ENCODE measurements around the gene TMEM178B. TPM values are rescaled to one million over a fixed set of nuclear protein-coding genes. Genes with fewer than 3 reads are reported as not detected.

Gene TMEM178B
- total RNA-seq, 1 donor from 2014 or later: 35.4 TPM

DNA sequence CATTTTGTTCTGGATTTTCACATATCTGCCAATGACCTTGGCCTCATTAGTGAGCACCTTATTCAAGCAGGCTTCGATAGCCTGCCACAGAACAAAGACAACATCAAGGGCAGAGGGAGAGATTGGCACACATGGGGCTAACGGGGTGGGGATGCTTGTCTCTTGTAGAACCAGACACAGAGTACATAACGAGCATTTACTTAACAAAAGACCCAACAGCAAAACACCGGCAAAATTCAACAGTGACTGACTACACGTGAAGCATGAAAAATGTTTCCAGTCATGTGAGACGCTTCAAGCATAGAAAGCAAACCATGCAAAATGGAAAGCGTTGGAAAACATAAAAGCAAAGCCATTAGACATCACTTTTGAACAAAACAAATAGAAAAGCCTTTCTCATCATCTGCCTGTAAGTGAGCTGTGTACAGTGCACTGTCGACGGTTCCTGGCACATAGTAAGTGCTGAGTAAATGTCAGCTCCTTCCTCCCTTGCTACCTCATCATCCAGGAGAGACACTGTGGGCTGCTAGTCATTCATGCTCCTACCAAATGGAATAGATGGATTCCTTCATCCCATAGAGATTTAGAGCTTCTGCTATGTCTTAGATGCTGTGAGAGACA lies 342.9 kb downstream of the TMEM178B start:
- no peak for DNase-seq
- intact Hi-C loops (cut with DNase I): no loop called here
- no peak for ATAC-seq (ENCODE audit: poor library complexity)

DNA sequence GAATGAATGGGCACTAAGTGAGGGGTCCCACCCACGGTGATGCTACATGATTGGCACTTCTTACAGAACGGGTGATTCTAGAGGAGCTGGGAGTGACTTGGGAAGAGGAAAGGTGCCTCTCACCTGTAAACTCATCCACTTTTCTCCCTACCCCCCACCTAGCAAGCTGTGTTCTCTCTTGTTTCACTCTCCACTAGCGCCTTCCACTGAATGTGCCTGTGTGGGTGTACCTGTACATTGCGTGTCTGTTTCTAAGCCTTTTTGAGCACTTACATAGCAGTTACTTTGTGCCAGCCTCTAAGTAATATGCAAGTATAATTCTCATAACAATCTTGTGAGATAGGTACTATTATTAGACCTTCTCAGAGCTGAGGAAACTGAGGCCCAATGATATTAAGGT lies 343.6 kb downstream of the TMEM178B start:
- DNase-seq (no peak), ATAC-seq (ENCODE audit: poor library complexity) (no peak)
- intact Hi-C loops (cut with DNase I): no loop called here

DNA sequence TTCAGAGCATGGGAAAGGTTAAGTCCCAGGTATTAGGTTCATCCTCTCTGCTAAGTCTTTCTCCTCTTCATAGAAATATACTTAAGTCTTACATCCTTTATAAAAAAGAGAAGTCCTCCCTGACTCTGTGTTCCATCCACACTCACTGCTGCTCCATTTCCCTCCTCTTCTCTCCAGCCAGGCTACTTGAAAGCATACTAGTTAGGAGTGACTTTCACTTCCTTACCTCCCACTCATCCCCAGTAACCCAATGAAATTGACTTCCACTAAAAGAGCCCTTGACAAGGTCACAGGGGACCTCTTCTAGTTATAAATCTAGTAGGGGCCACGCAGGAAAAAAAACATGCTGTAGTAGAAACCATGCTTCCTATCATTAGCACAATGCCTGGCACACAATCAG lies 344.2 kb downstream of the TMEM178B start:
- DNase-seq (no peak), ATAC-seq (ENCODE audit: poor library complexity) (no peak)
- intact Hi-C loops (cut with DNase I): no loop called here

DNA sequence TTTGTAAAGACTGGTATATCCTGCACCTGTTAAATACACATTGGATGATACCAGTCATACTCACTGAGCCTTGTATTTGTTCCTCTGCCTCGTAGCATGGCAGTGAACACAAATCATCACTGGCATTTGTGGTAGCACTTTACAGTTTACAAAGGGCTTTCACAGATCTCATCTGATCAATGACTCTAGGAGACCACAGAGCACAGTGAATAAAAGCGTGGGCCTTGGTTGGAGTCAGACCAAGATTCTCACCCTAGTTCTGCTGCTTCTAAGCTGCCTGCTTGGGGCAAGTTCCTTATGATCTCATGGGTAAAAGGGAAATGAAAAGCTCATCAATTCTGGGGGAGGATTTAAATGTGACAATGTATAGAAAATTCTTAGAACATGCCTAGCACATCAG lies 347.4 kb downstream of the TMEM178B start:
- ATAC-seq (ENCODE audit: poor library complexity) (no peak), DNase-seq (no peak)
- intact Hi-C loops (cut with DNase I): no loop called here

DNA sequence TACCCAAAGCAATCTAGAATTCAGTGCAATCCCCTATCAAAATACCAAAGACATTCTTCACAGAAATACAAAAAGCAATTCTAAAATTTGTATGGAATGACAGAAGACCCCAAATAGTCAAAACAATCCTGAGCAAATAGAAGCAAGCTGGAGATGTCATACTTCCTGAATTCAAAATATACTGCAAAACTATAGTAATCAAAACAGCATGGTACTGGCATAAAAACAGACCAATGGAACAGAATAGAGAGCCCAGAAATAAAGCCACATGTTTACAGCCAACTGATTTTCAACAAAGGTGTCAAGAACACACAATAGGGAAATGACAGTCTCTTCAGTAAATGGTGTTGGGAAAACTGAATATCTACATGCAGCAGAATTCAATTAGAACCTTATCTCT lies 353.3 kb downstream of the TMEM178B start:
- DNase-seq (no peak), ATAC-seq (ENCODE audit: poor library complexity) (no peak)
- intact Hi-C loops (cut with DNase I): no loop called here

DNA sequence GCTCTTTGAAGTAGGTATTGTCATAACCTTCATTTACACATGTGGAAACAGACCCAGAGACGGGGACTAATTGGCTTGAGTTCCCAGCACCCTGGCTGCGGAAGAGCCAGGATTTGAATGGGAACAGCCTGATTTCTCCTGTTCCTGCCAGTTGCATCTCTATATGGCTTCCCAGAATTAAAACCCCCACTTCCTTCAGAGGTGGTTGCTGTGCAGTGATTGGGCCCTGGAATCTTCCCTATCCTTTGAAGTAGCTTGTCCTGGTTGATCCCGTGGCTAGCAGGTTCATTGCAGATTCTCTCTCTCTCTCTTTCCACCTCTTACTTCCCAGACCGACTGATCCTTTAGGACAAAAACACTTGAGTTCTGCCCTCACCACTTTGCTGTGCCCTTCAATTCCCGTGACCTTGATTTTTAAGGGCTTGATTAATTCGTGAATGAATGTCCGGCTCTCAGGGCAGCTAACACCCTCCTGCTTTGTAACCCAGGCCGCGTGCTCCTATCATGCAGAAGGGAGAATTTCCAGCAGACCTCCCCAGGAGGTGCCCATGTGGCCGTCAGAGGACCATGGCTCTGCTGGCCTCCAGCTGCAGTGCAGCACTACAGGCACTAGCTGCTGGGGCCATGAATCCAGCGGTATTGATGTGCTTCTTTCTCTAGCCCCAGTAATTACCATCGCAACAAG lies 356.7 kb downstream of the TMEM178B start:
- DNase-seq (no peak), ATAC-seq (ENCODE audit: poor library complexity) (peak; percentile 60)
- intact Hi-C loops (cut with DNase I): no loop called here

DNA sequence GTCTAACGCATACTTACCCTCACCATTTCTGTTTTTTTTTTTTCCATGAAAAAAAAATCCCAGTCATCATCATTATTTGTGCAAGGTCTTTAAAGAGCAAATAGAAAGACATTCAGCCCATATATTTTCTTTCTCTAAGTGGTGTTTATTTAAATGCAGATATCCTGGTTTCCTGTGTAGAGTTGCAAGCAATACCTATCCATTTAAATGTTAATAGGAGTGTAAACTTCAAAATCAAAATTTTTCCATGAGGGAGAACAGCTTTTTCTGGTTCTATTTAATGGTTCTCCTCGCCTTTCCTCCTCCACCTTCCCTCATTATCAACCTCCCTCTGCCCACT lies 357.2 kb downstream of the TMEM178B start:
- no peak for ATAC-seq (ENCODE audit: poor library complexity)
- DNase-seq: no peak
- intact Hi-C loops (cut with DNase I): no loop called here

DNA sequence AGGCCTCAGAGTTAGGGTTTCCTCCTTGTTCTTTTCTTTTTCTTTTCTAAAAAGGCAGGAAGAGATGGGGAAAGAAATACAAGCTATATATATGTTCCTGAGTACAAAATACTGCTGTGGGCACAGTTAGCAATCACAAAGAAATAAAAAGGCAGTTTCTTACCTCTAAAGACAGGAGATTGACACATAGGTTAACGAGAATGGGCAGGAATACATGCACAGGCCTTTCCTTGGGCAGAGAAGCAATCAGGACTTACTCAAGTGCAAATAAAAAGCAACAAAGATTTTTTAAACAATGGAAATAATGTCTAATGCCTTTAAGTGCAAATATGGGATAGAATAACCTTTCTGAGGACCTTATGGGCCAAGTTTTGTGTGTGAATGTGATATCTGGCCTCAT lies 357.8 kb downstream of the TMEM178B start:
- no peak for DNase-seq
- ATAC-seq (ENCODE audit: poor library complexity): no peak
- intact Hi-C loops (cut with DNase I): no loop called here

DNA sequence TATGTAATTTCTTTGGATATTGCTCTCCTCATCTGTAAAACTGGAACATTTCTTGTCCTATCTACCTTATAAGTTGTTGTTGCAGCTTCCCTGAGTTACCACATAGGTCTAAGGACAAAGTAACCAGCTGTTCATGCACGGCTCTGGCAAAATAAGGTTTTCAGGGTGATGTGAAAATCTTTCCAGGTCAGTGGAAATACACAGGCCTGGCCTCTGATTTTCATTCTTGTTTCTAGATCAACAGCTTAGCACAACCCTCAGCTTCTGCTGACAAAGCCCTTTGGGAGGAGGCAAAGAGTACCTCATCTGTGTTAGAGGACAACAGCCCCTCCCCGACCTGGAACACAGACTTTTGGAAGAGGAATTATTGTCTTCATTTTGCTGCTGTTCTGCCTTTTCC lies 359.8 kb downstream of the TMEM178B start:
- DNase-seq: no peak
- ATAC-seq (ENCODE audit: poor library complexity): no peak
- intact Hi-C loops (cut with DNase I): no loop called here

DNA sequence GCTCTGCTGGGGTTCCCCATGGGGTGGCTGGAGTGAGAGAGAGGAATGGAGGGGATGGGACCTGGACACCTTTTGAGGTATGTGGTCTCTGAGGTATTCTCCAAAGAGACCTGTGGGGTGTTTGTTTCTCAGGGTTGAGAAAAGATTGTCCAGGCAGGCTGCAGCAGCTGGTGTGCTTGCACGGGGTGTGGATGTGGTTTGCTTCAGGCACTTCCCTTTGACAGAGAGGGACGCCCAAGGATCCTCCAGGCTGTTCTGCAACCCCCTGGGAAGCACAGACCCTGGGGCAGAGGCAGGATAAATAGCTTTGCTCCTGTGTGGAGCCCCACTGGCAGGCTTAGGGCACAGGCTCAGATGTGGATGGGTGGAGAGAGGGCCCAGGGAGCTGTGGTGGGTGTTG lies 362.3 kb downstream of the TMEM178B start:
- DNase-seq (no peak), ATAC-seq (ENCODE audit: poor library complexity) (no peak)
- intact Hi-C loops (cut with DNase I): no loop called here

DNA sequence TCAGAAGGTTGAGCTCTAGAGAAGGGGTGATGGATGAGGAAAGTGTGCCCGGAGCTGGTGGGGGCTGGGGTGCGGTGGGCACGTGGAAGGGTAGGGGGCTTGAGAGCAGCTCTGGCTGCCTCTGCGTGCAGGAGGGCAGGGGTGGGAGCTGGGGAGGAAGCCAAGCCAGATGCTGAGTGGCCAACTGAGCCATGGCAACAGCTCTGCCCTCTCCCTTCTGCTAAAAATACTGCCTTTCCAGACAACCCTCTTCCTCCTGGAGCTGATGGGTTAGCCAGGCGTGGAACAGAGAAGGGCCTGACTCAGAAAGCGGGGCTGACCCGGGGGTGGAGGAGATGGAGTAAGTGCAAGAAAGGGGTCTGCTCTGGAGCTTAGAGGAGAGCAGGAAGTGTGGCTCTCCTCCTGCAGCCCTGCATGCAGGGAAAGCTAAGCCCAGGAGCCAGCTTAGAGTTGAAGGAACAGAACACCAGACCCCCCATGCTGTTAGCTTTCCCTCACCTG lies 362.8 kb downstream of the TMEM178B start:
- DNase-seq (no peak), ATAC-seq (ENCODE audit: poor library complexity) (no peak)
- intact Hi-C loops (cut with DNase I): no loop called here

DNA sequence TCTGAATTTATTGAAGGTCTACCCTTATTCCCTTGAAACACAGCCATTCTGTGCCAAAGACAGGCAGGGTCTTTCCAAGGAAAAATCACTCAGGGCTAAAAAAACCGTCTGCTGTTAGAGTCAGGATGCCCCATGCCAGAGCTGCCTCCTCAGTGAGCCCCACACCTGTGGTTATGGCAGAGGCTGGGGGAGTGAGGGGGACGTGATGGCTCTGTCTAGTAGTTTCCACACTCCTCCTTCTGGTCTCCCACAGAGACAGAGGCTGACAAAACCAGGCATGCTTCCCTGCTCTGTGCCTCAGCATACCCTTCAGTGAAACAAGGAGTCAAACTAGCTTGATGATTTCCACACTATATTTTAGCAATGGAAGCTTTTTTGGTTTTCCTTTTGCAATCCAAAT lies 365.3 kb downstream of the TMEM178B start:
- DNase-seq (no peak), ATAC-seq (ENCODE audit: poor library complexity) (no peak)
- intact Hi-C loops (cut with DNase I): no loop called here

DNA sequence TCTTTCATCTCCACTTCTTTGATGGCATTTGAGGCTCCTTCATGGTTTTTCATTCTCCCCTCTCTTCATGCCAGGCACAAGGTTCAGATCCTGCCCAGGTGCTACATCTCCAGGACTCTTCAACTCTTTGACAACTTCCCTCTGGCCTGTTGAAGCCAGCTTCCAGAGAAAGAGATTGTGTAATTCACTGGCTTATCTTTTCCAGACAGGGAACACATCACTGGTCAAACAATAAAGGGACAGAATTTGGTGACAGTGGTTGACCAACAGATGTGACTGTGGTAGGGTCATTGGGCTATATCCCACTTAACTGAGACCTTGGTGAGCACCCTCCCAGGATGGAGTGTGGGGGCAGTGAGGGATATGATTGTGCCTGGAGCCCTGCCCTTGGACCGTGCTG lies 365.9 kb downstream of the TMEM178B start:
- ATAC-seq (ENCODE audit: poor library complexity): peak; percentile 30
- intact Hi-C loops (cut with DNase I): no loop called here
- DNase-seq: no peak

DNA sequence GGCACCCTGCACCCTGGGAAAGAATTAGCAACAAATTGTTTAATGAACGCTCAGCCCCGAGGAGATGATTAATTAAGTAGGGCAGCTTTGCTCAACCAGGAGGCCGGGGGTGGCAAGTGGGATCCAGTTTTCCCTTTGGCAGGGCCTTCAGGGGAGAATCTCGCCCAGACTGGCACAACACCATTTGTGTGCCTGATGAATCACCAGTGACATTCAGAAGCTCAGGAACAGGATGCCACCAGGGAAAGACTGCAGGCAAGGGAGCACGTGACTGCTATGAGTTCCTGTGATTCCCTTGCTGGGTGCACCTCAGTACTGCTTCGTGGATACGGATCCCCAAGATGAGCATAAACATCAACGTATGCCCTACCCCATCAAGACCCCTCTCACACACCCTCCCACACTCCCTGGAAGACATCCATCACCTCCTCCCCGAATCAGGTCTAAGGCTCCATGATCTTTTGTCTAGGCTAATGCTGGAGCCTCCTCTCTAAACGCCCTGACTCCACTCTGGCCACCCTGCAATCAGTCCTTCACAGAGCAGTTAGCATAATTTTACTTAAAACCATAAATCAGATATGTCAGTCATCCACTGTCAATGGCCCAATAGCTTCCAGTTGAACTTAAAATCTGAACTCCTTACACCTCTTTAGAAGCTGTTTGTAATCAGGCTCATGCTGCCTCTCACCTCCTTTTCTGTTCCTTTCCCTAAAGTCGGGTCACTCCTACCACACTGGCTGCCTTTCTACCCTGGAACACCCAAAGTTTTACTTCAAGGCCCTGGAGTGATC lies 368.2 kb downstream of the TMEM178B start:
- intact Hi-C loops (cut with DNase I): no loop called here
- ATAC-seq (ENCODE audit: poor library complexity) (peak; percentile 21), DNase-seq (no peak)

DNA sequence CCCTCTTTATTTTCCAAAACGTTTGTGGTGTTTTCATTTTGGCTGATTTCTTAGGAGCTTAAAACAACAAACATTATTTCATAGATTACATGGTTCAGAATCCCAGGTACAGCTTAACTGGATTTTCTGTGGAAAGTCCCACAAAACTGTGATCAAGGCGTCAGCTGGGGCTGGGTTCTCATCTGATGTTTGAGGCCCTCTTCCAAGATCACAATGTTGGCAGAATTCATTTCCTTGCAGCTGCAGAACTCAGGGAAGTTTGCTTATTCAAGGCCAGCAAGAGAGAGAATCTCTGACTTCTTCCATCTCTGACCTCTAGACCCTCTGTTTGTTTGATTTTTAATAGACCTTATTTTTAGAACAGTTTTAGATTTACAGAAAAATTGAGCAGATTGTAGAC lies 368.9 kb downstream of the TMEM178B start:
- DNase-seq (no peak), ATAC-seq (ENCODE audit: poor library complexity) (peak; percentile 7)
- intact Hi-C loops (cut with DNase I): no loop called here

DNA sequence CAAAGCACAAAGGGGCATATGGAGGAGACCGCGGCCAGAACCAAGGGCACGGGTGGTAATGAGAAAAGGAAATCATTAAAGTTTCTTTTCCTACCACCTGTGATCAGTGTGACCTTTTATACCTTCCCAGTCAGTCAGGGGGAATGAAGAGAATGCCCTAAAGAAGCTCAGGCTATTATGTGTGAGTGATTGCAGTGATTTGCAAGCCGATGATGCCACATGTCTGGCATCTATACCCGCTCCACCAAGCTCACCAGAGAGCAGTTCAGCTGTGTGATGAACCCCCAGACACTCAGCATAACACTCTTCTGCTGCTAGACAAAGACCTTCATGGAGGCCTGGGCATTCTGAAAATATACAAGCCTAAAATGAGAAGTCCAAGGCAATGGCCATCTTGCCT lies 371.1 kb downstream of the TMEM178B start:
- no peak for DNase-seq
- intact Hi-C loops (cut with DNase I): no loop called here
- ATAC-seq (ENCODE audit: poor library complexity): no peak

DNA sequence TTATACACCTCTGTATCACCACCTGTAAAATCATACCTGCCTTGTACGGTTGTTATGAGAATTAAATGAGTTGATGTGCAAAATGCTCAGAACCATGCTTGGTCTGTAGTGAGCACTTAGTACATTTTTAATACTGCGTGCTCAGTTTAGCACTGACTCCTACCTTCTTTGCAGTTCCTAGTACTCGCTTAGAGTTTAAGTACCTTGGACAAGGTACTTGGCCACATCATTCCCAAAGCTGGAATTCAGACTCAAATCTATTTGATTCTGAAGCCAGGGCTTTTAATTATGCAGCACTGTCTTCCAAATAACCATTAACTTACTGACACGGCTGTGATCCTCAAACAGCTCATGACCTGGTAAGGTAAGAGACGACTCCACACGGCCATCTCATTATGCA lies 377.4 kb downstream of the TMEM178B start:
- DNase-seq (no peak), ATAC-seq (ENCODE audit: poor library complexity) (no peak)
- intact Hi-C loops (cut with DNase I): no loop called here

DNA sequence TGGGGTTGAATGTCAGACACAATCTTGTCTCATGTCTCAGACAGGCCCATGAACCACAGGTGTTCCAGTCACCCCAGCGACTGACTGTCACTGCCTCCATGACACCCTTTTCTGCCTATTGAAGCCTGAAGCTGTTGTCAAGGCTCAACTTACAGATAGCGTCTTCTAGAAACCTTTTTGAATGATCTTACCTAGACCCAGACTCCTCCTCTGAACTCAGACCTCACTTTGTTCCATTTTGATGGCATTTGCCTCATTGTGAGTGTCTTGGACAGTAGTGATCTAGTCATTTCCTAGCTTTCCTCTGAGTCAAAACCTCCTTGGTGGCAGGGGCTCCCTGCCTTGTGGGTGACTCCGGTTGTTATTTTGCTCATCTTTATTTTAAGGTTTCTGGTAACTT lies 379.0 kb downstream of the TMEM178B start:
- intact Hi-C loops (cut with DNase I): no loop called here
- no peak for DNase-seq
- ATAC-seq (ENCODE audit: poor library complexity): no peak

DNA sequence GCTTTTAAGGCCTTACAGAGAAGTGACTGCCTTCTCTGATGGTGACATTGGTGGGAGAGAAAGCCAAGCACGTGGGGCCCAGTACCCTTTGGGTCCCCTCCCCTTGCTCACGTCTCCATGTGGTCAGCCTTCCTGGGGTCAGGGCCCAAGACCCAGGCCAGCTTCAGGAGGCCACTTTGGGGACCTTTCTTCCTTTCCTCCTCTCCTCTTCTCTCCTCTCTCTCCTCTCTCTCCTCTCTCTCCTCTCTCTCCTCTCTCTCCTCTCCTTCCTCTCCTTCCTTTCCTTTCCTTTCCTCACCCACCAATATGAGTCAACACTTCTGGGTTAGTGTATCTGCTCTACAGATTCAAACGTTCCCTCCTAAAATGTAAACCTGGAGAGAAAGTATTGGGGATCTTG lies 380.5 kb downstream of the TMEM178B start:
- intact Hi-C loops (cut with DNase I): no loop called here
- ATAC-seq (ENCODE audit: poor library complexity): no peak
- no peak for DNase-seq

DNA sequence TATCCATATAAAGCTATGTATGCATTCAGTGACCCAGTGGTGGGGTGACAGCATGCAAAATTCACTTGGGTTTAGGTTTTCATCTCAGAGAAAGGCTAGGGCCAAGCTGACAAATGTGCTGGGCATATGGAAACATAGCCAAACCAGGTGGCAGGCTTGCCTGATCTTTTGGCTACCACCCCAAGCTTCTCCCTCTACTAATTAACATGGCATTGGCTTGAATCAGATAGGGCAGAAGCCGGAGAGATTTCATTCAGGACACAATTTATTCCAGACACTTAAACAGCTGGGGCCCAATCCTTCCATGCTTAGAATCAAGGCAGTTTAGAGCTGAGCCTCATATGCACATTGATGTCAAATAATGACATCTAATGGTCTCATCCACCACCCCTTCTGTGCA lies 381.9 kb downstream of the TMEM178B start:
- no peak for ATAC-seq (ENCODE audit: poor library complexity)
- no peak for DNase-seq
- intact Hi-C loops (cut with DNase I): no loop called here
